HG03060 (cell line): ENCODE results near the gene GPANK1.
"Not testable (repeated sequence)": the region's sequence is repeated elsewhere in the genome, so short reads cannot be mapped to it uniquely, and the experiment has no call there.

ENCODE experiments used
- ATAC-seq: cut with Tn5 transposase; IDR thresholded peaks from one replicate; pipeline ENCODE4 v1.9.1; 2021; ENCODE audit warnings: low read depth, moderate number of reproducible peaks; ENCODE audit not compliant: unreplicated experiment

The GPANK1 gene

GRCh38 chr6:31664790-31665500 is at the start of gene GPANK1:
Gene GPANK1 (minus strand): TSS chr6:31664997. CDS start chr6:31664478, 519 bp downstream.
- ATAC-seq = peak; percentile 38

GRCh38 chr6:31713991-31714684 is 49.3 kb upstream of the GPANK1 start:
- no peak for ATAC-seq

GRCh38 chr6:31713465-31713864 is 48.7 kb upstream of the GPANK1 start:
- no peak for ATAC-seq

- no peak for ATAC-seq
Measured at GRCh38 chr6:31712296-31712695, 47.5 kb upstream of the GPANK1 start.

GRCh38 chr6:31711233-31711632 is 46.4 kb upstream of the GPANK1 start:
- no peak for ATAC-seq

GRCh38 chr6:31710523-31711219 is 45.9 kb upstream of the GPANK1 start:
- ATAC-seq = no peak

- not testable (repeated sequence) for ATAC-seq
Measured at GRCh38 chr6:31709157-31709556, 44.4 kb upstream of the GPANK1 start.

- ATAC-seq = no peak
Measured at GRCh38 chr6:31708224-31708623, 43.4 kb upstream of the GPANK1 start.

- no peak for ATAC-seq
Measured at GRCh38 chr6:31707701-31708100, 42.9 kb upstream of the GPANK1 start.

- ATAC-seq = no peak
Measured at GRCh38 chr6:31706599-31706998, 41.8 kb upstream of the GPANK1 start, which contains the start of gene LY6G6F. Gene LY6G6F (plus strand): TSS chr6:31706866. CDS start chr6:31706907, 41 bp downstream.

- ATAC-seq = no peak
Measured at GRCh38 chr6:31705931-31706330, 41.1 kb upstream of the GPANK1 start.

- peak; percentile 93 for ATAC-seq
Measured at GRCh38 chr6:31702819-31703716, 38.3 kb upstream of the GPANK1 start, which contains the start of gene ABHD16A. Gene ABHD16A (minus strand): TSS chr6:31703324. CDS start chr6:31703281, 43 bp downstream.

- ATAC-seq = no peak
Measured at GRCh38 chr6:31702405-31702818, 37.6 kb upstream of the GPANK1 start.

GRCh38 chr6:31701666-31702404 is 37.0 kb upstream of the GPANK1 start:
- no peak for ATAC-seq

- ATAC-seq = no peak
Measured at GRCh38 chr6:31700740-31701401, 36.1 kb upstream of the GPANK1 start.

- ATAC-seq = no peak
Measured at GRCh38 chr6:31697555-31697954, 32.8 kb upstream of the GPANK1 start.

GRCh38 chr6:31693535-31693934 is 28.7 kb upstream of the GPANK1 start:
- ATAC-seq = no peak

GRCh38 chr6:31692886-31693285 is 28.1 kb upstream of the GPANK1 start:
- ATAC-seq = no peak

- ATAC-seq = no peak
Measured at GRCh38 chr6:31692353-31692752, 27.6 kb upstream of the GPANK1 start.
